ENCODE data around the gene FIBCD1.

The FIBCD1 gene

GRCh38 chr9:130940027-130940549 lies 1.0 kb upstream of the FIBCD1 start:
- no peak for DNase-seq (ENCODE audit: low read depth)
- no peak for TF ChIP-seq CTCF (conservative IDR thresholded peaks at IDR 0.05; ENCODE audit: low read length)
- no peak overlapping the region for H3K4me3 ChIP-seq (ENCODE audit: low read length)

GRCh38 chr9:130939405-130940026 lies 469 bp upstream of the FIBCD1 start:
- H3K4me3 ChIP-seq (ENCODE audit: low read length), result peak overlapping the region; percentile 55
- DNase-seq (ENCODE audit: low read depth), result no peak
- TF ChIP-seq CTCF (conservative IDR thresholded peaks at IDR 0.05; ENCODE audit: low read length), result no peak

- peak overlapping the region; percentile 12; the same call in 1 of the 2 replicates for H3K4me3 ChIP-seq (ENCODE audit: low read length)
- DNase-seq (ENCODE audit: low read depth), result no peak
- TF ChIP-seq CTCF (conservative IDR thresholded peaks at IDR 0.05; ENCODE audit: low read length), result no peak
Observed at GRCh38 chr9:130938184-130938651, 829 bp downstream of the FIBCD1 start.

- H3K4me3 ChIP-seq (ENCODE audit: low read length), result no peak overlapping the region
- DNase-seq (ENCODE audit: low read depth), result no peak
- no peak for TF ChIP-seq CTCF (conservative IDR thresholded peaks at IDR 0.05; ENCODE audit: low read length)
Observed at GRCh38 chr9:130937146-130938076, 1.6 kb downstream of the FIBCD1 start.

GRCh38 chr9:130936285-130937117 lies 2.5 kb downstream of the FIBCD1 start:
- DNase-seq (ENCODE audit: low read depth), result peak; percentile 88
- H3K4me3 ChIP-seq (ENCODE audit: low read length), result no peak overlapping the region
- no peak for TF ChIP-seq CTCF (conservative IDR thresholded peaks at IDR 0.05; ENCODE audit: low read length)

GRCh38 chr9:130935648-130936271 lies 3.3 kb downstream of the FIBCD1 start:
- no peak overlapping the region for H3K4me3 ChIP-seq (ENCODE audit: low read length)
- DNase-seq (ENCODE audit: low read depth), result no peak
- TF ChIP-seq CTCF (conservative IDR thresholded peaks at IDR 0.05; ENCODE audit: low read length), result no peak
